Kidney epithelial cell (primary cell): ENCODE measurements around the gene PNMA3. TPM values are rescaled to one million over a fixed set of nuclear protein-coding genes. Genes with fewer than 3 reads are reported as not detected.

Source experiments
- total RNA-seq: library from RNA; depleted of rRNA; stranded (reverse); fragments of >200 nt; gene quantifications from 2 replicates; pipeline ENCODE4 v1.2.3, GENCODE V29; 2015

Gene PNMA3
- total RNA-seq, 1 donor from 2014 or later: 1.5 TPM

Other genes starting within 250 kb of the PNMA3 start
- 31.1 and 36.0 TPM in 2 replicates for gene CETN2, start 225.7 kb upstream of the PNMA3 start, total RNA-seq
- 26.5 and 31.3 TPM in 2 replicates for gene NSDHL, start 225.4 kb upstream of the PNMA3 start, total RNA-seq
- 39.2 and 45.4 TPM in 2 replicates for gene ZNF185, start 158.4 kb upstream of the PNMA3 start, total RNA-seq
- gene PNMA5, start 62.4 kb upstream of the PNMA3 start, total RNA-seq: not detected in 2 replicates
- 7.8 and 7.9 TPM in 2 replicates for gene PNMA6A, start 16.0 kb downstream of the PNMA3 start, total RNA-seq
- gene MAGEA1, start 122.8 kb downstream of the PNMA3 start, total RNA-seq: not detected in 2 replicates